Measurements from ENCODE around the gene TAF9B. TPM values are rescaled to one million over a fixed set of nuclear protein-coding genes. Genes with fewer than 3 reads are reported as not detected.

Gene TAF9B
- total and polyA plus RNA-seq, 10 donors: 7.0 to 16.0 (median 12.6) TPM

DNA sequence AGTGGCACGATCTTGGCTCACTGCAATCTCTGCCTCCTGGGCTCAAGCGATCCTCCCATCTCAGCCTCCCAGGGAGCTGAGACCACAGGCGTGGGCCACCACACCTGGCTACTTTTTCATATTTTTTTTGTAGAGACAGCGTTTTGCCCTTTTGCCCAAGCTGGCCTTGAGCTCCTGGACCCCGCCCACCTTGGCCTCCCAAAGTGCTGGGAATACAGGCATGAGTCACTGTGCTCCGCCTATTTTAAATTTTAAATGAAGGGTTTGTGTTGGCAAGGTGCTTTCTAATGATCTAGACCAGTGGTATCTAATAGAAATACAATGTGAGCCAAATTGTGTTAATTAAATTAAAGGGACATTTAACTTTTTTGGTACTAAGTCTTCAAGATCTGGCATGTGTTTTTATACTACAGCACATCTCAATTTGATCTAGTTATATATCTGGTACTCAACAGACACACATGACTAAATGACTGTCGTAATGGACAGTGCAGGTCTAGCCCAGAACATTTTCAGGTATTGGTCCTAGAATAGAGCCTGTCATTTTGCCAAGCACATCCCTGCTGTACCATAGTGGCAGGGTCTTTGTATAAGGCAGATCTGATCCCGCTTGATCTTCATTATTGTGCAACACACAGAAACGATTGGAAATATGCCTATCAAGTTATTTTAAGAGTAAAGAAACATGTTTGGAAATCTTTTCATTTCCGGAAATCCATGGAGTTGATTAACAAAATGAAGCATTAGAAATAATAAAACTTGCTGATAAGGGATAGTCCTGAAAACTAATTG is 28.1 kb downstream of the TAF9B start:
- no peaks in the 10 kb centered on the region for H3K27me3 ChIP-seq (replicated peaks in 1 of 7)
- H3K27ac ChIP-seq: no peak overlapping the region
- no peak overlapping the region for H3K4me3 ChIP-seq
- DNase-seq: no peak
- WGBS, 5 donors: 78 to 91% (median 86%) methylated on average over 9 to 10 of the region's 10 CpGs
- no peaks in the 10 kb centered on the region for H3K9me3 ChIP-seq
- H3K36me3 ChIP-seq: peaks cover 0 to 65% (median 42%) of the 10 kb centered on the region in 6 donors
- no peak for TF ChIP-seq POLR2A (IDR thresholded peaks at IDR 0.05)
- no peak for TF ChIP-seq POLR2AphosphoS5 (IDR thresholded peaks at IDR 0.05)
- no peak for TF ChIP-seq CTCF (IDR thresholded peaks at IDR 0.05 in 8 of 11, conservative IDR thresholded peaks at IDR 0.05 in 3 of 11)
- intact Hi-C loops (cut with DNase I; ENCODE audit: low total_unique reads): no loop called here
- H3K4me1 ChIP-seq: peaks cover 9 to 72% (median 37%) of the 10 kb centered on the region in 6 donors

DNA sequence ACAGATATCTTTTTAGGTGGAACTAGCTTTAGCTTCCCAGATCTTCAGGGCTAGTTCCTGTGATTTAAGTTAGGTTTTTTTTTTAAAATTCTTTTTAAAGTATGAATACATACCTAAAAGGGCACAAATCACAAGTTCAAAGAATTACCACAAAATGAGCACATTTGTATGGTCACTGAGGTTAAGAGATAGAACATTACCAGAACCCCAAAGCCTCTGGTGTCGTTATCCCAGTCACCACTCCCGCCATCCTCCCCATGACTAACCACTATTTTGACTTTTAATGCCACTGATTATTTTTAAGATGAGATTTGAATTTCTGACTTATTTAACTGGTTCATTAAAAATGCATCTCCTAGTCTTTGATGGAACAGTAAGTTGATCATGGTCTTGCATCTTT is 30.0 kb downstream of the TAF9B start:
- Histone ChIP-seq H3K9me3 (no peaks in the 10 kb centered on the region), H3K27ac (no peak overlapping the region), H3K4me1 (peaks cover 12 to 78% (median 47%) of the 10 kb centered on the region in 6 donors), H3K4me3 (no peak overlapping the region), H3K27me3 (replicated peaks in 1 of 7) (no peaks in the 10 kb centered on the region), H3K36me3 (peaks cover 0 to 47% (median 26%) of the 10 kb centered on the region in 6 donors)
- DNase-seq: no peak
- 59 to 75% (median 72%) methylated on average over 2 of the region's 2 CpGs for WGBS, 5 donors
- no peak for TF ChIP-seq POLR2AphosphoS5 (IDR thresholded peaks at IDR 0.05)
- TF ChIP-seq POLR2A (IDR thresholded peaks at IDR 0.05): no peak
- no peak for TF ChIP-seq CTCF (IDR thresholded peaks at IDR 0.05 in 8 of 11, conservative IDR thresholded peaks at IDR 0.05 in 3 of 11)
- intact Hi-C loops (cut with DNase I; ENCODE audit: low total_unique reads): no loop called here

DNA sequence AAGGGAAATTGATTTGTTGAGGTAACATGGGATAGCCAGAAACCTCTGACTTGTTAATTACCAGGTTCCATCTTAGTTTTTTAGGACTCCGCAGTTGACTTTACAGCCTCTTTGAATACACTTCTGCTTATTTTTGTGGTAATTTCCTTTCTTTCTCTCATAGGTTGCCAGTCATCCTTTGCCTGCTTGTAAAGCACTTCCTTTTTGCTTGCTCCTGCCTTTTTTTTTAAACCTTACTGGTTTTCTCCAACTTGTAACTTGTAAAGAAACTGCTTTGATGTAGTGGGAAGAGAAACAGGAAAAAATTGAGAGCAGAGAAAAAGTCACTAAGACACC is 32.8 kb downstream of the TAF9B start:
- Histone ChIP-seq H3K9me3 (no peaks in the 10 kb centered on the region), H3K27ac (peak overlapping the region in 7 of 8 donors; percentile 94 to 98 (median 96)), H3K36me3 (peaks cover 0 to 18% (median 8%) of the 10 kb centered on the region in 6 donors), H3K27me3 (replicated peaks in 1 of 7) (no peaks in the 10 kb centered on the region), H3K4me1 (peaks cover 12 to 73% (median 46%) of the 10 kb centered on the region in 6 donors), H3K4me3 (peak overlapping the region in 5 of 8 donors; percentile 62 to 86 (median 68))
- TF ChIP-seq POLR2AphosphoS5 (IDR thresholded peaks at IDR 0.05) (no peak), CTCF (IDR thresholded peaks at IDR 0.05 in 8 of 11, conservative IDR thresholded peaks at IDR 0.05 in 3 of 11) (no peak)
- no peak for DNase-seq
- WGBS, 5 donors: 13 to 59% (median 21%) methylated on average over 1 of the region's 1 CpG
- intact Hi-C loops (cut with DNase I; ENCODE audit: low total_unique reads): no loop called here

GRCh38 chrX:78105944-78106650 is 33.4 kb downstream of the TAF9B start:
- intact Hi-C loops (cut with DNase I; ENCODE audit: low total_unique reads): no loop called here
- Histone ChIP-seq H3K27ac (peak overlapping the region; percentile 36 to 98 (median 95)), H3K4me1 (peaks cover 12 to 68% (median 44%) of the 10 kb centered on the region in 6 donors), H3K4me3 (peak overlapping the region; percentile 13 to 86 (median 65)), H3K27me3 (replicated peaks in 1 of 7) (no peaks in the 10 kb centered on the region), H3K9me3 (no peaks in the 10 kb centered on the region), H3K36me3 (peaks cover 0 to 13% (median 6%) of the 10 kb centered on the region in 6 donors)
- TF ChIP-seq CTCF (IDR thresholded peaks at IDR 0.05 in 8 of 11, conservative IDR thresholded peaks at IDR 0.05 in 3 of 11): no peak
- no peak for TF ChIP-seq POLR2A (IDR thresholded peaks at IDR 0.05)
- TF ChIP-seq POLR2AphosphoS5 (IDR thresholded peaks at IDR 0.05): no peak
- DNase-seq: no peak
- 18 to 55% (median 20%) methylated on average over 10 to 11 of the region's 11 CpGs for WGBS, 5 donors

Measured in spleen (tissue), 11 donors.